Ureter (tissue), 1 donor: ENCODE measurements around the gene FKBP4. TPM values are rescaled to one million over a fixed set of nuclear protein-coding genes. Genes with fewer than 3 reads are reported as not detected.

ENCODE experiments used
- DNase-seq: peaks from one replicate; pipeline ENCODE4 v3.0.0-alpha.2; 2020; ENCODE audit warnings: low spot score
- total RNA-seq: library from RNA; stranded (reverse); gene quantifications from one replicate; pipeline ENCODE4 v1.2.4, GENCODE V29; 2023
- donor health status: DM: yes; HTN: yes; CAD: no.

FKBP4 gene
- total RNA-seq, 1 donor from 2014 or later: 115 TPM

DNA sequence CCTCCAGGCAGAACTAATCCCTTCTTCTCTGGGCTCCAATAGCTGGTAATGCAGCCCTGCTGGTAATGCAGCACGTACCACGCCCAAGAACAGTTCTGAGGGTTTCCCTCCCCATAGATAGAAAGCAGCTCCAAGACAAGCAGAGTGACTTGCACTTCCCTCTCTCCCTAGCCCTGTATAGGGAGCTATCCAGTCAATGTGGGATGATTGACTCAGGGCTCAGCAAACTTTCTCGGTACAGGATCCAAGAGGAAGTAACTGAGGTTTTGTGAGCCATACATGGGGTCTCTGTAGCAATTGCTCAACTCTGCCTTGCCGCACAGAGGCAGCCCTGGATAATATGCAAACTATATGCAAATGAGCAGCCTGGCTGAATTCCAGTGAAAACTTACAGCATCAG, 15.5 kb upstream of the FKBP4 start:
- no peak for DNase-seq

- peak; percentile 62 for DNase-seq
These were observed 10.7 kb upstream of the FKBP4 start for GRCh38 chr12:2783936-2784600.

- DNase-seq: no peak
These were observed 9.8 kb upstream of the FKBP4 start for GRCh38 chr12:2785017-2785416.

DNA sequence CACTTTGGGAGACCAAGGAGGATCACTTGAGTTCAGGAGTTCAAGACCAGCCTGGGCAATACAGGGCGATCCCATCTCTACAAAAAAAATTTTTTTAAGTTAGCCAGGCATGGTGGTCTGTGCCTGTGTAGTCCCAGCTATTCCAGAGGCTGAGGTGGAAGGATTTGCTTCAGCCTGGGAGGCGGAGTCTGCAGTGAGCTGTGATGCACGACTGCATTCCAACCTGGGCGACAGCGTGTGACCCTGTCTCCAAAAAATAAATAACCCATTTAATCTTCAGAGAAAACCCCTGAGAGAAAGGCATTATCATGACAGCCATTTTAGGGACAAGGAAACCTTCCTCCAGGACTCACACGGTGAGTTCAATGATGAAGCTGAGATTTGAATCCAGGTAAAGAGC, 3.7 kb upstream of the FKBP4 start:
- DNase-seq: no peak

GRCh38 chr12:2792671-2793500, 1.9 kb upstream of the FKBP4 start:
- no peak for DNase-seq

DNA sequence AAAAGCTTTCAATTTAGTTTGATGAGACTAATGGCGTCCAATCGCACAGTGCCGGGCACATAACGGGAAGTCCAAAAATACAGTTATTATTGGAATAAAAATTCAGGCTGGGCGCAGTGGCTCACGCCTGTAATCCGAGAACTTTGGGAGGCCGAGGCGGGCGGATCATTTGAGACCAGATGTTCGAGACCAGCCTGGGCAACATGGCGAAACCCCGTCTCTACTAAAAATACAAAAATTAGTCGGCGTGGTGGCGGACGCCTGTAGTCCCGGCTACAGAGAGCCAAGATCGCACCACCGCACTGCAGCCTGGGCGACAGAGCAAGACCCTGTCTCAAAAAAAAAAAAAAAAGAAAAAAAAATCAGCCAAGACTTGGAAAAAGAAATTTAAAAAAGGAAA, 1.2 kb upstream of the FKBP4 start:
- DNase-seq: no peak

GRCh38 chr12:2794191-2794735, 507 bp upstream of the FKBP4 start:
- no peak for DNase-seq

DNA sequence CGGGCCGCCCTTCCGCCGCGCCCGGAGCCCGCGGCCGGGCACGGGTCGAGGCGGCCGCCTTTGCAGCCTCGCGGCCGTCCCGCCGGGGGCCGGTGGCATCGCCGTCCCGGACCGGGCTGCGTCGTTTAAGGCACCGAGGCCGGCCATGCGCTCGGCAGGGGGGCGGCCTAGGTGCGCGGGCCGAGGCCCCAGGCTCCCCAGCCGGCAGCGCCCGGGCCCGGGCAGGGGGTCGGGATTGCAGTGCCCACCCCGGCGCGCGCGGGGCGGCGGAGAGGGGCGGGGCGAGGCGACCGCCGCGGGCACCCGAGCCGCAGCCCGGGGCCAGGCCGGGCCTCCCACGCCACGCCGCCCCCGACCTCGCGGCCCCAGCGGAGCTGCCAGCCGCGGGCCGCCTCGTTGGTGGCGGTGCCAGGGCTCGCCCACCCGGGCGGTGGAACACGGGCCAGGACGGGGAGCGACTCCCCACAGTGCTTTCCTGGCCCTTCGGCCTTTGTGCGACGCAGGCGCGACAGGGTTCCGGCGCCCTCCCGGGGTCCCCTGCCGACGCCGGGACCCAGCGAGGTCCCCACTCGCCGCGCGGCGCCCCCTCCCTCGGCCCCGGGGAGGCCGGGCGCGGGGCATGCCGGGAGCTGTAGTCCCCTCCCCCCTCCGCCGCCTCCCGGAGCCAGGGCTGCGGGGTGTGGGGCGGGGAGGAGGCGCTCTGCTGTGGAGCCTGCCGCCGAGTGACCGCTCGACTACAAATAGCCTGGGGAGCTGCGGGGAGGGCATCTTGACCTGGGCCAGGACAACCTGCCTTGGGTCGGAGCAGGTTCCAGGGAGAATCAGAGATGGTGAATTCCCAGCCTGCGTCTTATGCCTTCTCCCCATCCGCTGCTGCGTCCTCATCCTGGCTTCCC, 769 bp downstream of the FKBP4 start:
- DNase-seq: peak; percentile 77

- DNase-seq: no peak
These were observed 1.5 kb downstream of the FKBP4 start for GRCh38 chr12:2796187-2796666.

GRCh38 chr12:2797721-2798418, 3.1 kb downstream of the FKBP4 start:
- DNase-seq: no peak

DNA sequence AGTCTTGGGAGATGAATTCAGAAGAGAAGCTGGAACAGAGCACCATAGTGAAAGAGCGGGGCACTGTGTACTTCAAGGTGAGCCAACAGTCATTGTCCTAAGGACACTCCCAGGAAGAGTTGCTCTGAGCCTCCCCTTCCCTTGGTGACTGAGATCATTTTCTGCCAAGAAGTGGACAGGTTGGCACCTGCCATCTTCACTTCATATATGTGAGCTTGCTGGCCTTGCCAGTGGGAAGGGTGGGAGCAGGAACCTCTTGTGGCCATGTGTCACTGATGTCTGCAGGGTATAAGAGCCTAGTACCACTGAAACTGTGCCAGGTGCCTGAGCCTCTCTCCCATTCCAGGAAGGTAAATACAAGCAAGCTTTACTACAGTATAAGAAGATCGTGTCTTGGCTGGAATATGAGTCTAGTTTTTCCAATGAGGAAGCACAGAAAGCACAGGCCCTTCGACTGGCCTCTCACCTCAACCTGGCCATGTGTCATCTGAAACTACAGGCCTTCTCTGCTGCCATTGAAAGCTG, 5.3 kb downstream of the FKBP4 start:
- DNase-seq: no peak

DNA sequence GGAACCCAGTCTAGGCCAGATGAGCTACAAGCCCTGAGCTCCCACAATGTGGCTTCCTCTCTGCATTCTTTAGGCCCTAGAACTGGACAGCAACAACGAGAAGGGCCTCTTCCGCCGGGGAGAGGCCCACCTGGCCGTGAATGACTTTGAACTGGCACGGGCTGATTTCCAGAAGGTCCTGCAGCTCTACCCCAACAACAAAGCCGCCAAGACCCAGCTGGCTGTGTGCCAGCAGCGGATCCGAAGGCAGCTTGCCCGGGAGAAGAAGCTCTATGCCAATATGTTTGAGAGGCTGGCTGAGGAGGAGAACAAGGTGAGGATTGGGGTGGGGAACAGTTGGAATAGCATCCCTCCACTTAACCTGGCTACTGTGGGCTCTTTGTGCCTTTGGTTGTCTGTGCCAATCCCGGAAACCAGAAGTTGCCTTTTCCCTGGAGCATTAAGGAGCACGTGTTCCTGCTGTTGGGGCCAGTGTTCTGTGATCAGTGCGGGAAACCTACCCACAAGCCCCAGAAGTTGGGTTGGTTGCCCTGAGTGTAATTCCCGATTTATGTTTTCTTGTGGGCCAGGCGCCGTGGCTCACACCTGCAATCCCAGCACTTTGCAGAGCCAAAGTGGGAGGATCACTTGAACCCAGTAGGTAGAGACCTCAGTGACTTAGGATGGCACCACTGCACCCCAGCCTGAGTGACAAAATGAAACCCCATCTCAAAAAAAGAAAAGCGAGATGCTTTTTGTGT, 6.4 kb downstream of the FKBP4 start:
- DNase-seq: no peak

DNA sequence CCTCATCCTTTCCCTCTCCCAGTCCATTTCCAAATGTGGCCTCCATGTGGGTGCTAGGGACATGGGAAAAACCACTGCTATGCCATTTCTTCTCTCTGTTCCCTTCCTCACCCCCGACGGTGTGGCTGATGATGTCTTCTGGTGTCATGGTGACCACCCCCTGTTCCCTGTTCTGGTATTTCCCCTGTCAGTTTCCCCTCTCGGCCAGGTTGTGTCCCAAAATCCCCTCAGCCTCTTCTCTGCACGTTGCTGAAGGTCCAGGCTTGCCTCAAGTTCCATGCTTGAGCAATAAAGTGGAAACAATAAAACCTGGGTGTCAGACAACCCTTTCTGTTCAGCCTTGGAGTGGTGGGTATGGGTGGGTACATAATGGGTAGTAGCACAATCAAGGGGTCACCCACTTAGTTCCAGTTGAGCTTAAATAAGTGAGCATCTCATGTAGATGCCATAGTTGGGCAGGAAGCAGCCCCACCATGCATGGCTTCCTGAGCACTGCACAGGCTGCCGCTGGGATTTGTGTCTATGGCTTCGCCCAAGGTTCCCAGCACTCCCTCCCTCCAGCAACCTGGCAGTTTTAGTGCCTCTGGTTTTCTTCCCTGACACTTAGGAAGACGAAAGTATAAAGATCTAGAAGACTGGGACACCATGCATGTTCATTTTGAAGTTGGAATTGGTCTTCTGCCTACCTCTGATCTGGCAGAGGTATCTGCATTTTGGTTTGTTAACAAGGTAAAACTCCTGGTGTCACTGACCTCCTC, 9.0 kb downstream of the FKBP4 start:
- DNase-seq: no peak

DNA sequence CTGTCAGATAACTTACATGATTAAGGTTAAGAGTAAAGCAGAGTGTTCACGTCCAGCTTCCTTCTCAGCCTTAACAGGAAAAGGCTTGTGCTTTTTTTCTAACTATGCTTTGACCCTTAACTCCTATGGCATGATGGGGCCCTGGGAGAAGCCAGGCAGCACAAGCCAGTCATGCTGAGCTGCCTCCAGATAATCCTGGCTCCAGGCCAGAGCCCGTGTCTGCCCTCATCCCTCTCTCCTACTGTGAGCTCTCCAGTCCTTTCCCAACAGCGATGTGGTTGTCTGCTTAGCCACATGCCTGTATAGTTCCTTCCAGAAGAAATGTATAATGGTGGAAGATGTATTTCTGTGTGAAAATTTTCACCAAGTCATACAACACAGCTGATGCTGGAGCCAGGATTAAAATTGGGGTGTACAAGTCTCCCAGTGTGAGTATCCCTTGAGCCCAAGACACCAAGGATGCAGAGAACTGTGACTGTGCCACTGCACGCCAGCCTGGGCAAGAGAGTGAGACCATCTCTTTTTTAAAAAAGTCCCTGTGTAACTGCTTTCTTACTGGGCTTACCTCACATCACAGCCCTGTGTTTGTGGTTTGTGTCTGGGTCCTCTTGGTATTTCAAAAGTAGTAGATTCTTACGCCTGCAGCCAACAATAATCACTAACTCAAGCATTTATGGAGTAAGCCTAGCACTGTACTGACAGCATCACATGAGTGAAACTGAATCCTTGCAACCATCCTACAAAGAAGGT, 9.8 kb downstream of the FKBP4 start:
- peak; percentile 60 for DNase-seq

GRCh38 chr12:2805143-2805520, 10.4 kb downstream of the FKBP4 start:
- no peak for DNase-seq

DNA sequence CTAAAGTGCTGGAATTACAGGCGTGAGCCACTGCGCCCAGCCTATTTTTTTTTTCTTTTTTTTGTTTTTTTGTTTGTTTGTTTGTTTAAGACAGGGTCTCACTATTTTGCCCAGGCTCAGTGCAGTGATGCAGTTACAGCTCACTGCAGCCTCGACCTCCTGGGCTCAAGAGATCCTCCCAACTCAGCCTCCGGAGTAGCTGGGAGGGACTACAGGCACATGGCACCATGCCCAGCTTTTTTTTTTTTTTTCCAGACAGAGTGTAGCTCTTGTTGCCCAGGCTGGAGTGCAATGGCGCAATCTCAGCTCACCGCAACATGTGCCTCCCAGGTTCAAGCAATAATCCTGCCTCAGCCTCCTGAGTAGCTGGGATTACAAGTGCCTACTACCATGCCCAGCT, 11.9 kb downstream of the FKBP4 start:
- DNase-seq: no peak

DNA sequence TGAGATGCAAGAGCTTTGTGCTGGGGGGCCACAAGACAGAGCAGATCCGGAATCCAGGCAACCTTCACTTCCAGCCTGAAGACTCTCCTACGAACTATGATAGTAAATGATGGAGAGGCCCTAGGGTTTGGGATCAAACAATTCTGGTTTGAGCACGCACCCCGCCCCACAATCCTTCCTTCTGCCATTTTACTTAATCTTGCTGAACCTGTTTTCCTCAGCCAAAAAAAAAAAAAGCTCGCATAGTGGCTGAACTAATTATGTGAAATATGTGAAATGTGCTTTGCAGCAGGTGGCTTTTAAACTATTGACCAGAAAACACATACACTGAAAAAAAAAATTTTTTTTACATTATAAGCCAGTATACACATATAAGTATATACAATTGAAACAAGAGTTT, 17.0 kb downstream of the FKBP4 start:
- DNase-seq: no peak

DNA sequence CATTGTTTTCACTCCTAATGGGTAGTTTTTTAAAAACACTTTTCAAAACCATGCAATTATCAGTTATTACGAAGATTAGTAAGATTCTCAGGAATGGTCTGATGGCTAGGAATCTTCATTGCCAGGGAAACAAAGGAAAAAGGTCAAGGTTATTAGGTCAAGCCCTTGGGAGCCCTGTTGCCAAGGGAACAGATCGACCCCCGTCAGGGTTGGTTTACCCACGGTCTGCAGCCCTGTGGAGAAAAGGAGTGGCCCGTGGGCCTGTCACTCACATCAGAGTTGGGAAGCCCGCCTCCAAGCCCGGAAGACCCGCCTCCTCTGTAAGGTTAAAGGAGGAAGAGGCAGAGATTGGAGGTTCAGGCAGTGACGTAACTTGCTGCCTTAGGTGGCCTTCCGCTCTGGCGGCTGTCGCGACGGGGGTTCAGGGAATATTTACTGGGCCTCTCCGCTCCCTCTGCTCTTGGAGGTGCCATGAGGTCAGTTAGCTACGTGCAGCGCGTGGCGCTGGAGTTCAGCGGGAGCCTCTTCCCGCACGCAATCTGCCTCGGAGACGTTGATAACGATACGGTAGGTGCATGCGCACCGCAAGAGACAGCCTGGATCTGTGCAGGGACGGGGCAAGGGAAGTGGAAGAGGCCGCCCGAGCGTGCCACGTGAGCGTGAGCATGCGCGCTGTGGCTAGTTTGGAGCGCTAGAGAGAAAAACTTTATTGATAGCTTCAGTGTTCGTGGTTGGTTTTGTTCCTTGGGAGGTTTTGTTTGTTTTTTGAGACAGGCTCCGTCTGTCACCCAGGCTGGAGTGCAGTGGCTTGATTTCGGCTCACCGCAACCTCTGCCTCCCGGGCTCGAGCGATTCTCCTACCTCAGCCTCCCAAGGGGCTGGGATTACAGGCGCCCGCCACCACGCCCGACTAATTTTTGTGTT, 17.8 kb downstream of the FKBP4 start, which contains the start of gene ITFG2:
Gene ITFG2 (plus strand): TSS at position 379 of the 924 bp plus-strand sequence. CDS start 93 bp downstream, at position 472.
- DNase-seq: peak; percentile 98
